Prostate gland (tissue), 2 donors: ENCODE data around the gene RPS6KL1. TPM values are rescaled to one million over a fixed set of nuclear protein-coding genes. Genes with fewer than 3 reads are reported as not detected.

Experiments
- DNase-seq: peaks from one replicate; pipeline ENCODE4 v3.0.0-alpha.2; 2019; ENCODE audit warnings: low spot score
- H3K27ac ChIP-seq, 2 donors: fragments of 200-600 bp; sonication (generic); 2 replicates each; pipeline ENCODE4 v1.5.1; 2017 to 2019
- H3K27me3 ChIP-seq: fragments of 200-600 bp; sonication (generic); replicated peaks from 2 replicates; pipeline ENCODE4 v1.5.1; 2019; ENCODE audit not compliant: insufficient read depth
- H3K36me3 ChIP-seq, 2 donors: fragments of 200-600 bp; sonication (generic); 1 replicate in 1 of 2; 2 replicates in 1 of 2; pipeline versions ENCODE4 v1.5.1 to v1.8.1; 2017 to 2019
- H3K4me1 ChIP-seq: fragments of 200-600 bp; sonication (generic); replicated peaks from 2 replicates; pipeline ENCODE4 v1.5.1; 2019
- H3K4me3 ChIP-seq, 2 donors: fragments of 200-600 bp; sonication (generic); 2 replicates each; pipeline ENCODE4 v1.5.1; 2017 to 2019
- H3K9me3 ChIP-seq: fragments of 200-600 bp; sonication (generic); 2 replicates; pipeline ENCODE4 v1.5.1; 2017
- POLR2A ChIP-seq: fragments of 450-650 bp; IDR thresholded peaks from one replicate; pipeline ENCODE4 v1.6.1; 2016; ENCODE audit warnings: antibody characterized with exemption, mild to moderate bottlenecking
- POLR2AphosphoS5 ChIP-seq: sonication (generic); formaldehyde crosslinking; IDR thresholded peaks from one replicate; pipeline ENCODE4 v1.6.1; 2017; ENCODE audit warnings: antibody characterized with exemption
- WGBS: methylation state at CpG from one replicate; pipeline ENCODE4 v1.1.5; 2018; 5-methylcytosine and 5-hydroxymethylcytosine counted together
- intact Hi-C: fragments of 100-400 bp; cut with DNase I; formaldehyde crosslinking; loops from one replicate; pipeline ENCODE4 v1.14.2; 2022
- total RNA-seq, 2 donors: library from RNA; depleted of rRNA; stranded (reverse); fragments of >200 nt; gene quantifications; one replicate each; pipeline ENCODE4 v1.1.0, GENCODE V29; 2016
- TF ChIP-seq, protein P1 (sequence below), 4 experiments: fragments of 200-600 bp in 2 of 4; fragments of 450-650 bp in 2 of 4; sonication (generic) in 2 of 4; IDR thresholded peaks; 1 replicate in 3 of 4; 2 replicates in 1 of 4; pipeline ENCODE4 v1.5.1; 2016 to 2019; ENCODE audit warnings: antibody characterized with exemption in 4 of 4, mild to moderate bottlenecking in 2 of 4, moderate library complexity in 2 of 4

Gene RPS6KL1, protein sequence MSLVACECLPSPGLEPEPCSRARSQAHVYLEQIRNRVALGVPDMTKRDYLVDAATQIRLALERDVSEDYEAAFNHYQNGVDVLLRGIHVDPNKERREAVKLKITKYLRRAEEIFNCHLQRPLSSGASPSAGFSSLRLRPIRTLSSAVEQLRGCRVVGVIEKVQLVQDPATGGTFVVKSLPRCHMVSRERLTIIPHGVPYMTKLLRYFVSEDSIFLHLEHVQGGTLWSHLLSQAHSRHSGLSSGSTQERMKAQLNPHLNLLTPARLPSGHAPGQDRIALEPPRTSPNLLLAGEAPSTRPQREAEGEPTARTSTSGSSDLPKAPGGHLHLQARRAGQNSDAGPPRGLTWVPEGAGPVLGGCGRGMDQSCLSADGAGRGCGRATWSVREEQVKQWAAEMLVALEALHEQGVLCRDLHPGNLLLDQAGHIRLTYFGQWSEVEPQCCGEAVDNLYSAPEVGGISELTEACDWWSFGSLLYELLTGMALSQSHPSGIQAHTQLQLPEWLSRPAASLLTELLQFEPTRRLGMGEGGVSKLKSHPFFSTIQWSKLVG
- total RNA-seq = 10 to 100 TPM in 1 of 2 donors, 1 to 10 TPM in 1; 1.5 to 15.1 TPM

DNA sequence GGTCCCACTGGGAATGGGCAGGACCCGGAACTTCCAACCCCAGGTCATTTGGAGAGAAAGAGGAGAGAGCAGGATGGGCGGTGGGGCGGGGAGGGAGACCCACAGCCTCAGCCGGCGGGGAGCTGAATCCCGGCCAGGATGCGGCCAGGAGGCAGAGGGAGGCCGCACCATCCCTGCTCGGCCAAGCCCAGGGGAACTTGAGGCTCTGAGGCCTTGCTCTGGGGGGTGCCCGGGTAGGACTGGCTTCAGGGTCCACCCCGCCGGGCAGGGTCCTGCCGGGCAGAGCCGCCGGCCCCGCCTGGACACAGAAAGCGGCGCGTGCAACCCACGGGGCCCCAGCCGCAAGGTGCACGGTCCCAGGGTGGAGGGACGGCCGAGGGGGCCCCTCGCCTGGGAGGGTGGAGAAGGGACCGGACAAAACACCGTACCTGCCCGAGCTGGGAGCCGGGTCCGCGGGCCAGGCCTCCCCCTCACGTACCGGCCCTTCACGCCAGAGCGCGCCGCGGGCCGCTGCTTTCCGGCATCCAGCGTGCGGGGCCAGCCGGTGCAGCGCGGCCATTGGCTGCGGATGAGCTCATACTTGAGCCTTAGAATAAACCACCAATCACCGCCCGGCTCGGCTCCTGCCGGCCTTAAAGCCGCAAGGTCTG, at the start of gene RPS6KL1:
Gene RPS6KL1, minus strand, starts transcription at position 509 of the 650 bp plus-strand sequence. CDS start 1,719 bp downstream, outside the sequence.
- H3K36me3 ChIP-seq = no peaks in the 10 kb centered on the region
- DNase-seq = peak; percentile 69
- no peaks in the 10 kb centered on the region for H3K27me3 ChIP-seq
- H3K27ac ChIP-seq = no peak within 1 kb of the TSS
- H3K9me3 ChIP-seq = no peaks in the 10 kb centered on the region
- WGBS = 11% methylated on average over 22 of the region's 51 CpGs
- H3K4me1 ChIP-seq = no peaks in the 10 kb centered on the region
- TF ChIP-seq POLR2AphosphoS5 = peak; percentile 27
- TF ChIP-seq, protein P1, sequence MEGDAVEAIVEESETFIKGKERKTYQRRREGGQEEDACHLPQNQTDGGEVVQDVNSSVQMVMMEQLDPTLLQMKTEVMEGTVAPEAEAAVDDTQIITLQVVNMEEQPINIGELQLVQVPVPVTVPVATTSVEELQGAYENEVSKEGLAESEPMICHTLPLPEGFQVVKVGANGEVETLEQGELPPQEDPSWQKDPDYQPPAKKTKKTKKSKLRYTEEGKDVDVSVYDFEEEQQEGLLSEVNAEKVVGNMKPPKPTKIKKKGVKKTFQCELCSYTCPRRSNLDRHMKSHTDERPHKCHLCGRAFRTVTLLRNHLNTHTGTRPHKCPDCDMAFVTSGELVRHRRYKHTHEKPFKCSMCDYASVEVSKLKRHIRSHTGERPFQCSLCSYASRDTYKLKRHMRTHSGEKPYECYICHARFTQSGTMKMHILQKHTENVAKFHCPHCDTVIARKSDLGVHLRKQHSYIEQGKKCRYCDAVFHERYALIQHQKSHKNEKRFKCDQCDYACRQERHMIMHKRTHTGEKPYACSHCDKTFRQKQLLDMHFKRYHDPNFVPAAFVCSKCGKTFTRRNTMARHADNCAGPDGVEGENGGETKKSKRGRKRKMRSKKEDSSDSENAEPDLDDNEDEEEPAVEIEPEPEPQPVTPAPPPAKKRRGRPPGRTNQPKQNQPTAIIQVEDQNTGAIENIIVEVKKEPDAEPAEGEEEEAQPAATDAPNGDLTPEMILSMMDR (IDR thresholded peaks at IDR 0.05) = no peak
- H3K4me3 ChIP-seq = peak within 1 kb of the TSS; percentile 24 to 29
- intact Hi-C loops = no loop called here

DNA sequence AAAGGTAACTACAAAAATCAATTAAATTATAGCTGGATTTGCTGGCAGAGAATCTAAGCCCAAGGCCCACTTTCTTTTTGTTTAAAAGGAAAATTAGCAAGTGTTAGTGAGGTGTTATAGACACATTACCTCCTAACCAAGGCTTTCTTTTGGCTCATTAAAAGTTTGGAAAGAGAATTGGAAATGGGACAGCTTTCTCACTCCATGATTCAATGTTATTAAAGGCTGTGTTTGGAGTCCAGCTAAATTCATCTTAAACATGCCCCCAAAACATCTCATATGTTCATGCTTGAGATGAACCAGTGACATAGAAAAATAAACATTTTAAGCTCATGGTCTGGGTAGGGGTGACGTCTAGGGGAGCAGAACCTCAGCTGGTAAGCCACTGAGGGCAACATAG, 45.8 kb upstream of the RPS6KL1 start:
- no peak for DNase-seq
- TF ChIP-seq POLR2AphosphoS5 = no peak
- TF ChIP-seq, protein P1 (IDR thresholded peaks at IDR 0.05) = no peak
- TF ChIP-seq POLR2A = no peak
- no peak overlapping the region for H3K4me3 ChIP-seq
- H3K4me1 ChIP-seq = no peaks in the 10 kb centered on the region
- H3K27me3 ChIP-seq = no peaks in the 10 kb centered on the region
- intact Hi-C loops = no loop called here
- 43% methylated on average over 1 of the region's 1 CpG for WGBS
- H3K27ac ChIP-seq = no peak overlapping the region
- no peaks in the 10 kb centered on the region for H3K9me3 ChIP-seq
- H3K36me3 ChIP-seq = no peaks in the 10 kb centered on the region

DNA sequence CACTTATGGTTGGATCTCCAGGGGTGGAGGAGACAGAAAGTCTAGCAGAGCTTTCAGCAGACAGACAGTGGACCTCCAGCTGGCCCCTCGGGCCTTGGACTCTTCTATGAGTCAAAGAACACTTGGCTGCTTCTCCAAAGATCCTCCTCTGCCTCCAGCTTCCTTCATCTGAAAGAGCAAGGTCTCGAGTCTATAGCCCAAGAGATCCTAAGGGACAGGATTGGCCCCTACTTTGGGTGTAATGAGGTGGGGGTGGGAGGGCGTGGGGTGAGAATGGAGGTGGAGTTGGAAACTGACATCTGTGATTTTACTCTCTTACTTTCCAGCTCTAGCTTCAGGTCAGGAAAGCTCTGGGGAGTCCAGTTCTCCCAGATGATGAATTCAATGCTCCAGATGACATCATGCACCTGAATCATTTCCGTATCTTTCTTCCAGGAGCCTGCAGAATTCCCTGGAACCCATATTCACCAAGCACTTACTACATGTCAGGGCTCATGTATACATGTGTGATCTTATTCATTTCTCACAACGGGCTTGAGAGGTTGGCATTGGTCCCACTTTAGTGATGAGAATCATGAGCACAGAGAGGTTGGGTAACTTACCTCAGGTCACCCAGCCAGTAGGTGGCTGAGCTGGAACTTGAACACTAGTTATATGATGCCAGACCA, 42.6 kb upstream of the RPS6KL1 start:
- no peak for DNase-seq
- TF ChIP-seq POLR2A = no peak
- TF ChIP-seq, protein P1 (IDR thresholded peaks at IDR 0.05) = no peak
- no peak for TF ChIP-seq POLR2AphosphoS5
- Histone ChIP-seq H3K4me3 (no peak overlapping the region), H3K27me3 (no peaks in the 10 kb centered on the region), H3K27ac (no peak overlapping the region), H3K9me3 (no peaks in the 10 kb centered on the region), H3K4me1 (no peaks in the 10 kb centered on the region), H3K36me3 (no peaks in the 10 kb centered on the region)
- 79% methylated on average over 5 of the region's 5 CpGs for WGBS
- intact Hi-C loops = no loop called here

DNA sequence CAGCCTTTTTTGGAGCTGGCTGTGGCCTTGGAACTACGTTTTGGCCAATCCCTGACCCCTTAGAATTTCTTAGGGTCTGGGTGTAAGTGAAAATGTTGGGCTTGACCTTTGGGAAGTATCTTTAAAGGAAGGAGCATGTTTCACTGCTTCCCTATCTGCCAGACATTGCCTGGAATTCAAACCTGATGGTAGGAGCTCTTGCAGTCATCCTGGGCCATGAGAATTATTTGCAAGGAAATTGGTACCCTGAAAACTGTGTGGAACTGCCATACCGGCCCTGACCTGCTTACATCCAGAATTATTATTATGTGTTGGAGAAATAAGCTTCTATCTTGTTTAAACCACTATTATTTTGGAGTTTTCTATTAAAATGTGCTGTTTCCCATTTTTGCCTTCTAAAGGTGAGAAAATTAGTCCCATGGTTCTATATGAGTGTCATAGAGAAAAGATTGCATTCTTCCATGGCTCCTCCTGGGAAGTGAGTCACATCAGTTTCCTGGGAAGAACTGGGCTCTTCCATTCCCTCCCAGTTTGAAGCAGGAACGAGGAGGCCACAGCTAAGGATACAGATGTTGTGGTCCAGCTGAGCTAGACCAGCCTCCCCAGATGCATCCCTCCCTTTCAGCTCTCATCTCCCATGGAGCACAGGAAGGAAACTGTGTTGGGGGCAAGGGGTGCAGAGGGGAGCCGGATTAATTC, 41.9 kb upstream of the RPS6KL1 start:
- intact Hi-C loops = no loop called here

More for the DNA sequence above, 41.9 kb upstream of the RPS6KL1 start:
- H3K27ac ChIP-seq = no peak overlapping the region
- TF ChIP-seq POLR2A (no peak), POLR2AphosphoS5 (no peak)
- TF ChIP-seq, protein P1 (IDR thresholded peaks at IDR 0.05) = no peak
- no peaks in the 10 kb centered on the region for H3K9me3 ChIP-seq
- 81% methylated on average over 4 of the region's 4 CpGs for WGBS
- H3K4me1 ChIP-seq = no peaks in the 10 kb centered on the region
- no peaks in the 10 kb centered on the region for H3K36me3 ChIP-seq
- no peak overlapping the region for H3K4me3 ChIP-seq
- DNase-seq = no peak
- H3K27me3 ChIP-seq = no peaks in the 10 kb centered on the region
